Activated CD4-positive, alpha-beta T cell treated with anti-CD3 and anti-CD28 coated beads, Interleukin-2, amount 50 U/mL, for 4 hours (primary cell): Measurements from ENCODE around the gene PLEKHO1.

Source experiments
- DNase-seq, 2 experiments: peaks; one replicate each; pipeline ENCODE4 v3.0.0-alpha.2; 2020

Gene PLEKHO1

DNA sequence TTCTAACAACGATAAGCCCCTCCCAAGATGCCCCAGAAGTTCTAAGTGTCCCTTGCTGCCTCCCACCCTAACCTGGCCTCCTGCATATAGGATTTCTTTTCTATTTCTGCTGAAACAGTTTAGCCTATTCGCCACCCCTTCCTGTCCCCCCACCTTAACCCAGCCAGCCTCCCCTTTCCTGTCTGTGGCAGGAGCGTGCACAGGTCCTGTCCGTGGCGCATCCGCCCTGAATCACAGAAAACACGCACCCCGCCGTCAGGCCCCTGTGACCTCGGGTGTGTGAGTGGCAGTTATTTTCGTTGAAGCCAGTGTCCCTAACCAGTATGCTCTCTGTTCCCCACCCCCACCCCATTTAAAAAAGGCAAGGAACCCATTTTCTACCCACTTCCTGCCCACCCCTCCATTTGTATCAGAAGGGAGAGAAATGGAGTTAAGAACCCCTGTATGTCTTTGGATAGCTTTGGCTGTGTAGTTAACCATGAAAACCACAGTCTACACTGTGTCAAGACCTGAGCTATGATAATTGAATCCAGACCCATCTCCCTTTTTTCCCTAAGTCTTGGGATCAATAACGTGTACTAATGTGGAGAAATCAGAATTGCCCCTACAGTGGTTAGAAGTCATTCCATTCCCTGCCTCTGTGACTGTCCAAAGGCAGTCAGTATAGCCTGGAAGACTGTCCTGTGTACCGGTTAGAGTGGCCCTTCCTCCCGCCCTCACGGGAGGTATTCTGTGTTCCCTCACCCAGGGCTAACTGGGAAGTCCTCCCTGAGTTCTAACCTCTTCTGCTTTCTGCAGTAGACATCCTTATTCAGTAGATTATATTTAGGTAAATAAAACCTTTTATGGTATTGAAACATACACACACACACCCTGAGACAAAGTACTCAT lies 1.8 kb downstream of the PLEKHO1 start:
- DNase-seq = peak; percentile 57 to 59

DNA sequence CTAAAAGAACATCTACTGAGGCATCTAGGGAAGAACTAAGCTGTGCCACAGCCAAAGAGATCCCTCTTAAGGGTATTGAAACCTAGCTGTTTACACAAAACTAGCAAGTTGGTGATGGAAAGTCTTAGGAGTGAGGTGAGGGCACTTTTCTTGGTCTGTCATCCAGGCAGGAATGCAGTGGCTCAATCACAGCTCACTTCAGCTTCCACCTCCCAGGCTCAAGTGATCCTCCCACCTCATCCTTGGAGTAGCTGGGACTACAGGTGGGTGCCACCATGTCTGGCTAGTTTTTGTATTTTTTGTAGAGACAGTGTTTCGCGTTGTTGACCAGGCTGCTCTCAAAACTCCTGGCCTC lies 2.4 kb downstream of the PLEKHO1 start:
- no peak for DNase-seq

DNA sequence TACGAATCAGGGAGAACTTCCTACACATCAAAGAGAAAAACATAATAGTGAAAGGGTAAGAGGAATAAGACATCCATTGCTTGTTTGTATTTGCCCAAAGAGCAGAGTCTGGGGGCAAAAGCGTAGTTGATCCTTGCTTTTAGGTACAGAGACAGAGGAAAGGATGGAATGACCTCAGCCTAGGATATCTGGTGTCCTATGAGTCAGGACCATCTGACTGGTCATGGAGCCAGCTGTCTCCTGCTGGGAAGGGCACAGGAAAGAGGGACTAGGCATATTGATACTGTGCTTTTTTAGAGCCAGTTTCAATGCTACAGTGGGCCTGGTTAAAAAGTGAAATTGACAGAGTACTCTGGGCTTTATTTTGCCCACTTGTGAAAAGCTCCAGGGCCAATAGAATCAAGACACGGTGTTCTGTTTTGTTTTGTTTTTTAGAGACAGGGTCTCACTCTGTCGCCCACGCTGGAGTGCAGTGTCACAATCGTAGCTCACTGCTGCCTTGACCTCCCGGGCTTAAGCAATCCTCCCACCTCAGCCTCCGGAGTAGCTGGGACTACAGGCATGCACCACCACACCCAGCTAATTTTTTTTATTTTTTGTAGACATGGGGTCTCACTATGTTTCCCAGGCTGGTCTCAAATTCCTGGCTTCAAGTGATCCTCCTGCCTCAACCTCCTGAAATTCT lies 3.2 kb downstream of the PLEKHO1 start:
- DNase-seq = no peak

DNA sequence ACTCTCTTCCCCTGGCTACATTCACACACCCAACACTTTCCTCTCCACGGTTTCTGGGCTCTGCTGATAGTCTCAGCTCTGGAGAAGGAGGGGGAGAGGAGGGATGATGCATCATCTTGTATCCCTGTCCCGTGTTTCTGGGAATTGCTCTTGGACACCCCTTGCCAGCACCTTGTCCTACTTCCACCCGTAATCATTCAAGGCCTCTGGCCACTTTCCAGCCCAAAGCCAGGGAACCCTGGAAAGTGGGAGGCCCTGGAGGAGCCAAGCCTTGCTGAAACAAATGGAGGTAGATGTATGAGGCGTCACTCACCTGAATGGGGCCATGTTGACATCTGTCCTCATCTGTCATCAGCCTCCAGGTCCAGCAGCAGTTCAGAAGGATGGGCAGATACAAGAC lies 4.4 kb downstream of the PLEKHO1 start:
- DNase-seq = no peak

DNA sequence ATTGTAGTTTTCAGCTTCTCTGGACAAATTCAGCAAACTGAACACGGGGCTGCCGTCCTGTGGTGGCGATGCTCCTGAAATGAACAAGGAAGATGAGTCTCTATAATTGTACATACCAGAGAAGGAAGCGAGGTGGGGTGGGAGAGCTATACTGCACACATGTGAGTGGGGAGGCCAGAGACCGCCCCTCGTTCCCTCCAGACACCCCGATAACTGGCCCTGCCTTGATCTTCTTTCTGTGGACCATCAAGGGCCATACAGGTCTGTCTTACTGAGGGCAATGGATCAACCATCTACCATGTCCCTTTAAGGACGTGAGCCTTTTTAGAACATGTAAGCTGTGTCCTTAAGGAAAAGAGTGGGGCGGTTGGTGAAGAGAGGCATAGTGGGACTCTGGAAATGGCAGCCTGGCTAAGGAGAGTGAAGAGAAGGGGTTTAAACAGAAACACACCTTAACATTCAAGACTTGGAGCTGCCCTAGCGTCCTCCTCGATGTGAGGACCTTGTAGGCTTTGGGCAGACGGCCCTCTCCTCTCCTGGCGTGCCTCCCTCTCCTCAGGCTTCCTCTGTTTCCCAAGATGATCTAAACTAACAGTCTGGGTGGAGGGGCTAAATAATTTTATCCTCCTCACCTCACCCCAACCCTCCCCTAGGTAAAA lies 5.8 kb downstream of the PLEKHO1 start:
- DNase-seq = no peak

DNA sequence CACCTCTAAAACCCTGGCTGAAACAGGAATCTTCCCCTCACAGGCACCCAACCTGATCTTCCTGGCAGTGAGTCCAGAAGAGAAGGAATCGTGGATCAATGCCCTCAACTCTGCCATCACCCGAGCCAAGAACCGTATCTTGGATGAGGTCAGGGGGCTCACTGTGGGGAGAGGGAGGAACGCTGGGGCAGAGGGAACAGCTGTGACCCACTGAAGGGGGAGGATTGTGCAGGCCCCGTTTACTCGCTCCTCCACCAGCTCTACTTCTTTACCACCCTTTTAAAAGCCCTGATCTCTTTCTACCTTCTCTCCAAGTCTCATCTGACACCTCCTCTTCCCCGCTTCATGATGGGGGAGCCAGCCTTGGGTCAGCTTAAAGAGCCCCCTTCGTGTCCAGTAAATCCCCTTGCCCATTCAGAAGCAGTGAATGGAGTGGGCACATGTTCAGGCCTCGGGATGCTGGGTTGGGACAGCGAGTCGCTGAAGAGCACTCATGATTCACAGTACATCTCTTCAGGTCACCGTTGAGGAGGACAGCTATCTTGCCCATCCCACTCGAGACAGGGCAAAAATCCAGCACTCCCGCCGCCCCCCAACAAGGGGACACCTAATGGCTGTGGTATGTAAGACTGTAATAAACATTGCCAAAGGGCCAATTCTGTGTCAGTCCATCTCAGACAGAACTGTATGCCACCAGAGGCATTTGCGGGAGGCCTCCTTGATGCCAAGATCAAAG lies 7.3 kb downstream of the PLEKHO1 start:
- no peak for DNase-seq

DNA sequence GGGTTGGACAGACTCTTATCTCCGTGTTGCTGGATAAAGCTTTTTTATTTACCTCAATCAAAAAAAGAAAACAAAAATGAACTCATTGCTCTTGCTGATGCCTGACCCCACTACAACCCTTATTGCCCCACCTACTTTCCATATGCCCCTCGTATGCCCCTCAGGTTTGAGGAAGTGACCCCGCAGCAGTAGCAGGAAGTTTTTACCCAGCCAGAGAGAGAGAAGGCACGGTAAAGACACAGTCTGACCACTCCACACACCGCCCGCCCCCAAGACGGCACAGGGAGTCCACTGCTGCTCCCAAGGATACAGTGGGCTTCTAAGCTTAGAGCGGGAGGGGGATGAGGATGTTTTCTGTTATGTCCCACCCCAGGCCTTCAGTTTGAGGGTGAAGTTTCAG lies 9.8 kb downstream of the PLEKHO1 start:
- DNase-seq = no peak

DNA sequence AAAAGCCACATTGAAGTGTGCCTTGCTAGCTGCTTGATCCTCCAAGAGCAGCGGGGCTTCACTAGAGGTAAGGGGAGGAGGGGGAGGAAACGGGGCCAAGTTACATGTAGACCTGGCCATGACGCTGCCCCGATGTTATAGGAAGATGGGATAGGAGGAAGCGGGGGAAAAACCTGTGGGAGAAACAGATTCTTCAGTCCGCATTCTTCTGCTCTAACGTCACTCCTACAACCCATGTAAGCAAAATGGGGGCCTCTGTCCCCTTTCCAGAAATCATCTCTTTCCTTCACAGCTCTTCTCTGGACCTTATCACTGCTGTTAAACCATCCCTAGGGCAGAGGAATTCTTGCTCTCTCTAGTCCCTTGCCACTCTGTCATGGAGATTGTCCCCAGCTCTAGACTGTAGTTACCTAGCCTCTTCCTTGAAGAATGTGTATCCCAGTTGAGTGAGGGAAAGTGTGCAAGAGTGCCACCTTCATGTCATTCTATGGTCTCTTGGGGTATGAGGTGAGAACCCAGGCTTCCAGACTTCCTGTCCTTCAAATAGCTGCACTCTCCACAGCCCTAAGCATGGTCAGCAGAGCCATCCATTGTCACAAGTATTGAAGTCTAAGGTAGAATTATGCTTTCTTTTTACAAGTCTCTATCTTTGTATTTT lies 11.4 kb downstream of the PLEKHO1 start:
- no peak for DNase-seq

DNA sequence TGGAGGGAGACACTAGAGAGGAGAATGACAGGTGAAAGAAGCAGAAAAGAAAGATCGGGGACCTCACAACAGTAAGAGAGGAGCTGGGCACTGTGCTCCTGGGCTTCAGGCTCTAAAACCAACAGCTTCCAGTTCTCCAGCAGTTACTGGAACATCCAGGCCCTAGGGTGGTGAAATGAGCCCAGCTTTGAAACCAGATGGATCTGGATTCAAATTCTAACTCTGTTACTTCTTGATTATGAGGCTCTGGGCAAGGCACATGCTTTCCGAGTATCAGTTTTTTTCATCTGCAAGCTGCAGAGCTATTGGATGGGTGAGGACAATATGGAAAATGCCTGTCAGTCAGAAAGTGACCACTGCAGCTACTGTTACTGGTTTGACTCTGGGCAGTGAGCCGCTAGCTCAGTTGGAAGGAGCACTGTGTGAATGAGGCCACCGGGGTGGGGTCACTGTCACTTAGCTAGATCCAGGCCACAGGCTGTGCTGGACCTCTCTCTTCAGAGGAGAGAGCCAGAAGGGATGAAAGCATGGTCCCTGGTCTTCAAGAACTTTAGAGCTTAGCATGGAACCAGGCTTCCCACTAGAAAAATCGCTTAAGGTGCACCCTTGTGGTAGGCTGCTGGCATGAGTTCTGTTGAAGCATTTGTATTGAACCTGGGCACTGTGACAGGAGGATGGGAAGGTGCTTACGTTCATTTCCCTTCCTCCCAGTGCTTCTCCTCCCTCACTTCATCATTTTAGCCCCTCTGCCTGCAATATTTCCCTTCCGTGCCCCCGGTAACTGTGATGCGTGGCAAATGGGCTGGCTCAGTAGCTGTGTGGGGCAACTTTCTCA lies 12.2 kb downstream of the PLEKHO1 start:
- no peak for DNase-seq

DNA sequence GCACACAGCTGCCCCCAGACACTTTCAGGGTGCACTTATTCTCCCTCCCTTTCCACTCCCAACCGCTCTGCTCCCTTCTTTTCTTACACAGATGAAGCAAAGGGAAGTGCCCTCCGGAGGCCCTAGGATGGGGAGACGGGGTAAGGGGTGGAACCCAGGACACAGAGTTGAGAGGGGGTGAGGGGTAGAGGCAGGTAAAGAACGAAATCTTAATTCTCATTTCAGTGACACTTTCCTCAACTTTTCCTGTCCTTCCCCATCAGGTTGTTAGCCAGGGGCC lies 12.8 kb downstream of the PLEKHO1 start:
- DNase-seq = no peak

DNA sequence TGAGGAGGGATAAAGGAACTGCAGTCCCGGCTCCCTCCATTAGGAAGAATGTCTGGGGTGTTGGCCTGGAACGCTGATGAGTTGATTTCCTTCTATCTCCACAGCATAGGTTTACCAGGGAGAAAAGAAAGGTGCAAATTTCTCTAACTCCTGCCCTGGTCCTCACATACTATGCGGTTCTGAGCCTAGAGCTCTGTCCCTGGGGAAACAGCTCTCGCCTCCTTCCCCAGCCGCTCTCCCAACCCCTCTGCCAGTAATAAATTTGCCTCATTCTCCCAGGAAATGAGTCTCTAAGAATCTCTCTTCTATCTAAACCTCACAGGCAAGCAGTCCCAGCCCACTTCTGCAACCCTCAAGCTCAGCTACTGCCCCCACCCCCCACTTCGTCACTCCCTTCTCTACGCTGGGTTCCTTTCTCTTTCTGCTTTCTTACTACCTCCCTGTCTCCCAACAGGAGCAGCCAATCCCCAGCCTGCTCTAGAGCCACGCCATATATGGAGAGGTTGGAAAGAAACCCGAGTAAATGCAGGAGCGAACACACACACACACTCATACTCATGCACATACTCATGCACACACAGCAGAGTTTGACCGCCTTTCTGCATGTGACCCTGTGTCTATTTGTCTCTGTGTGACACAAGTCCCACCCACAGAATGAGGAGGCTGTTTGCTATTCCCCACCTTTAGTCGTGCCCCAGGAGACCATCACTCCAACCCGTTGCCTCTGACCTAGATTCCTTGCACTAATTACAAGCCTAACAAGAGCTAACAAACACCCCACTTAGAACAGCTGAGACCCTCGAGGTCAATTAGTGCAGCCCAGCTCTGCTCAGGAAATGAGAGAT lies 13.4 kb downstream of the PLEKHO1 start:
- DNase-seq = no peak

DNA sequence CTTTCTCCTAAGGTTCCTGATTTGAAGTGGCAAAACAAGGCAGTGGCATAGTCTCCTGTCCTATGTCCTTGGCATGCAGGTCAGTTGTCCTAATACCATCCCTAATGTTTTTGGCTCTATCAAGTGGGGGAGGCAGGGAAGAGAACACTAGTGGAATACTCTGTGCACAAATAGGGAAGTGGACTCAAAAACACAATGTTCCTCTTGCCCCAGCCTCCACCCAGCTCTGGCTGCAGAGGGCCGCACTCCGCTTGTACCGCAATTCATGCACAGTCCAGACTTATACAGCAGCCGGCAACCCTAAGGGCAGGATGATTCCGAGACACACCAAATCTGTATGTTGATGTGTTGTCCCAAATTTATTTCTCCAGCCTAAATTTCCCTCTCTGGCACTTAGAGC lies 14.5 kb downstream of the PLEKHO1 start:
- no peak for DNase-seq

DNA sequence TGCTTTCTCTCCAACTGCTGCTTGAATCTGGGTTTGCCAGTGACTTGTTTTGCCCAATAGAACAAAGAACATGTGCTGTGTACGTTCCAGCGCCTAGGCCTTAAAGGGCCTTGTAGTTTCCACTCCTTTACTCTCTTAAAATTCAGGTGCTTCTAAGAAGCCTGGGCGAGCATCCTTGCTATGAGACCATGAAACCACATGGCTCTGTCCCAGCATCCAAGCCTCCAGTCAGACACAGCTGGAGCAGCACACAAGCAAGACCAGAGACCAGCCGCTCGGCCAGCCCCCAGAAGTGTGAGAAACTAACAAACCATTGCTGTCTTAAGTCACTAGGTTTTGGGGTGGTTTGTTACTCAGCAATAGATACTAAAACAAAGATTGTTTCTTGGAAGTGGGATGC lies 15.1 kb downstream of the PLEKHO1 start:
- no peak for DNase-seq

DNA sequence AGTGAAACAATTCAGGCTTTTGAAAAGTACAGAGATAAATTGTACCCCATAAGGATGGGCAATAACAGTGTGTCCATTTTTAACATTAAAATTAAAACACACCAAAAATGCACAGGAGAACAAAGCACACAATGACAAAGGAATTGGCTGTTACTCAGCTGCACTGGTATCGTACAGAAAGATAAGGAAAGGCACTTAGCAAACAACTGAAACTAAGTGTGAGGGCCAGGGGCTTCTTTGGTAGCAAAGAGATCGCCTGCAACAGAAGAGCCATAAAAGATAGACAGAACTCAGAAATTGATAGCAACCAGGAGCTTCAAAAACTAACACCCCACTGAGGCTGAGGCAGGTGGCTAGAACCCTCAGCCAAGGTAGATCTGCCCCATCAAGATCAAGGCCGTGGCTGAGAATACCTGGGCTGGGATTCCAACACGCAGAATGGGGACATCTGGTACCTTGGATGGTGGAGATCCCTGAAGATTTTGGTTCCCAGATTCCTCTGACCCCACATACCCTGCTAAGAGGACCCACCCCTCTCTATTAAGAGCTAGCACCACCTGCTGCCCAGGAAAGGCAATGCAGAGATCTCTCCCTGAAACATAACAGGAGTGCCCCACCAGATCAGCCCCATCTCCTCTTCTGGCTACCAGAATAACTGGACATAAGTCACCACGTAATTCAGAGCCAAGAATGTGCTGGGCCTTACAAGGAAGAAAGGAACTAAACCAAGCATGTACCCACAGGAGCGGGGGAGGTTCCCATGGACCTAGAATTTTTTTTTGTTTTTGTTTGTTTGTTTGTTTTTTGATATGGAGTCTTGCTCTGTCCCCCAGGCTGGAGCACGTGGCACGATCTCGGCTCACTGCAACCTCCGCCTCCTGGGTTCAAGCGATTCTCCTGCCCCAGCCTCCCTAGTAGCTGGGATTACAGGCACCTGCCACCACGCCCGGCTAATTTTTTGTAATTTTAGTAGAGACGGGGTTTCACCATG lies 16.2 kb downstream of the PLEKHO1 start:
- peak; percentile 50 to 51 for DNase-seq

DNA sequence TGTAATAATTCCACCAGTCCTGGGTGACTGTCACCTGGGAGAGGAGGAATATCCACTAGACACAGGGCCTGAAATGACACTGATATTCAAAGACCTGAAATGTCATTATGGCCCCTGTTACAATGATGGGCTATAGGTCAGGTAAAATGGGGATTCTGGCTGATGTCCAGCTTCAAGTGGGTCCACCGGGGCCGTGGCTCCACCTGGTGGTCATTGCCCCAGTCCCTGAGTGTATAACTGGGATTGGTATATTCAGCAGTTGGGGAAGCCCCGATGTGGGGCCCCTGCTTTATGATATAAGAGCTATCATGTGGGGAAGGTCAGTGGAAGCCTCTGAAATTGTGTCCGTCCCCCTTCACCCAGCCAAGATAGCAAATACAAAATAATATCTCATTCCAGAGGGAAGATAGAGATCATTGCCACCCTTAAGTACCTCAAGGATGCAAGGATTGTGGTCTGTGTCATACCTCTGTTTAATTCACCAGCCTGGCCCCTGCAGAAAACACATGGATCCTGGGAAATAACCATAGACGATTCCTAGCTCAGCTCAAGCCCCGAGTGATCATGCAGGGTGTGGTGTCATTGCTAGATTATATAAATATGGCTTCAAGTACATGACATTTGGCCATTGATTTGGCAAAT lies 19.4 kb downstream of the PLEKHO1 start:
- peak; percentile 31 to 40 for DNase-seq

DNA sequence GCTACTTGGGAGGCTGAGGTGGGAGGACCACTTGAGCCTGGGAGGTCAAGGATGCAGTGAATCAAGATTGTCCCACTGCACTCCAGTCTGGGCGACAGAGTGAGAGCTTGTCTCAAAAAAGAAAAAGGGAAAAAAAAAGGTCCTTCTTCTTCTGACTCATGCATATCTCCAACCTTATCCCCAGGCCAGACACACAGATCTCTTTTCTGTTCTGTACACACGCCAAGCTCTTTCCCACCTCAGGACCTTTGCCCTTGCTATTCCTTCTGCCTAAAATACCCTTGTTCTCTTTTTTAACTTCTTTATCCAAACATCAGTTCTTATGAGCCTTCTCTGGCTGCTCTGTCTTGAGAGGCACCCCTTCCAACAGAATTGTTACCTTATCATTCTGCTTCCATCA lies 22.1 kb downstream of the PLEKHO1 start:
- no peak for DNase-seq

DNA sequence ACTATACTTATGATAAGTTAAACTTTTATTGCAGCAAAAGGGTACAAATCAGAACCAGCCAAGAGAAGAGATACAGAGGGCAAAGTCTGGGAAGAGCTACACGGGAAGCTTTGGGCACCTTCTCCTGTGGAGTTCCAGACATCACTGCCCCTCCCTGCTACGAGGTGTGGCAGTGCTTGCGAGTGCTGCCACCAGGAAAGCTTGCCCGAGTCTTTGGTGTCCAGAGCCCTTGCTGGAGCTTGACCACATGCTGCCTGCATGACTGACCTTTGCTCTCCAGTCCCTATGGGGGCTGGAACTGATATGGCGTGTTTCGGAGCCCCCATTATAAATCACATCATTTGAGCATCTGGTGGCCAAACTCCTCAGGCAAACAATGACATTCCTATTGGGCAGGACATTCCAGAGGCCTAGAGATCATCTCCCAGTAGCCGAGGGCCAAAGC lies 23.4 kb downstream of the PLEKHO1 start:
- DNase-seq = no peak

DNA sequence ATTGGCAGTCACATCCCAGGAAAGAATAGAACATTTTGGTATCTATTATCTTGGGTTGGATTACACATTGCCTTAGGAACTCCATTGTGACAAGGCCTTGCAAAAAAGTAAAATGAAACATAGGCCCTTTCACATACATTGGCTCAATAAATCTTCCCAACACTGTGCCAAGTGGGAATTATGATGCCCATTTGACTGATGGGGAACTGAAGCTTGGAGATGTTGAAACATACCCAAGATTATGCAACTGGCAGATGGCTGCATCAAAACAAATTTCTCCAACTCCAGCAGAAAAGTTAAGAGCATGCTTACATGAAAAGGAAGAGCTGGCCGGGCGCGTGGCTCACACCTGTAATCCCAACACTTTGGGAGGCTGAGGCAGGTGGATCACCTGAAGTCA lies 26.9 kb downstream of the PLEKHO1 start:
- no peak for DNase-seq

DNA sequence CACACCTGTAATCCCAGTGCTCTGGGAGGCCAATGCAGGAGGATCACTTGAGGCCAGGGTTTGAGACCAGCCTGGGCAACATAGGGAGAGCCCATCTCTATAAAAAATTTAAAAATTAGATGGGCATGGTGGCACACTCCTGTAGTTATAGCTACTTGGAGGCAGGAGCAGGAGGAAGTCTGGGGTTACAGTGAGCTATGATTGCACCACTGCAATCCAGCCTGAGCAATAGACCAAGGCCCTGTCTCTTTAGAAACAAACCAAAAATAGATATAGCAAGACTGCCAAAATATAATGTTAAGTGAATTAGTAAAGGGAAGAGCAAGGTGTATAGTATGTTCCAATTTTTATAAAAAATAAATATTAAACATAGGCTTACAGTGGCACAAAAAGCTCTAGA lies 28.8 kb downstream of the PLEKHO1 start:
- no peak for DNase-seq
